Right renal cortex interstitium (tissue), 3 donors: ENCODE measurements around the gene SYT15. TPM values are rescaled to one million over a fixed set of nuclear protein-coding genes. Genes with fewer than 3 reads are reported as not detected.

Source experiments
- polyA plus RNA-seq, 3 donors: library from polyadenylated mRNA; unstranded; fragments of 120-200 nt; gene quantifications; one replicate each; pipeline ENCODE4 v1.2.1, GENCODE V29; 2013; ENCODE audit not compliant: insufficient read length in 3 of 3

The SYT15 gene
- polyA plus RNA-seq, 3 donors, result 5.7 to 6.4 (median 6.3) TPM

Other genes starting within 250 kb of the SYT15 start
- gene ANXA8L1, start 203.4 kb upstream of the SYT15 start, polyA plus RNA-seq, result under 1 TPM; 0.07 to 0.15 (median 0.11) TPM
- gene NPY4R, start 113.2 kb upstream of the SYT15 start, polyA plus RNA-seq, result not detected
- gene GPRIN2, start 22.5 kb upstream of the SYT15 start, polyA plus RNA-seq, result 1 to 10 TPM; 2.6 to 3.3 (median 3.2) TPM